ENCODE measurements around the gene PCDHAC2. TPM values are rescaled to one million over a fixed set of nuclear protein-coding genes. Genes with fewer than 3 reads are reported as not detected.
A peak's percentile ranks its signal among the peaks of the same experiment; 100 is the strongest.

PCDHAC2 gene
- total RNA-seq, 1 experiment from 2014 or later = 3.4 TPM

DNA sequence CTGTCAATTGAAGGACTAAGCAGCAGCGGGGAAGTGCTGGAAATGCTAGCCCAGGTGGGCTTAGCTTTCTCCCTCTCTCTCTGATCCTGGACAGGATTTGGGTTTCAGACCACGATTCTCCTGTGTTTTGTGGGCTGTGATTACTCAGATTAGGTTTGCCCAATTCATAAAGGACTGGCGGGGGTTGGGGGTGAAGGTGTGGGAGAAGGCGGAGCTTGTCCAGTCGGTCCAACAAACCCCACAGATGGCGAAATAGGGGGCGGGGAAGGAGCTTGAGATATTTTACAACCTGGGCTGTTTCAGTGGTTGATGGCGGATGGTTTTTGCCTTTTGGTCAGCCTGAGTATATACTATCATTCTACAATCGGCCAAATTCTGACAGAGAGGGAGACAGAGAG lies 35.2 kb downstream of the PCDHAC2 start:
- Histone ChIP-seq H3K27ac (peak overlapping the region; percentile 43), H3K9me2 (ENCODE audit: insufficient read depth) (no peaks in the 10 kb centered on the region; the same call in 1 of the 2 replicates), H3K4me2 (peak overlapping the region; percentile 48), H3K27me3 (ENCODE audit: insufficient read depth, low read depth) (no peaks in the 10 kb centered on the region), H3K79me2 (ENCODE audit: low read depth) (no peaks in the 10 kb centered on the region), H3F3A (ENCODE audit: insufficient read depth, low read depth) (peaks cover 9% of the 10 kb centered on the region; the same call in 1 of the 2 replicates), H3K9me3 (ENCODE audit: insufficient read depth, low read depth) (no peaks in the 10 kb centered on the region), H2AFZ (peak overlapping the region; percentile 46), H3K36me3 (ENCODE audit: low read depth) (no peaks in the 10 kb centered on the region), H4K20me1 (ENCODE audit: insufficient read depth) (no peaks in the 10 kb centered on the region), H3K4me3 (peak overlapping the region; percentile 41; the same call in 1 of the 2 replicates), H3K4me1 (replicated peaks; ENCODE audit: insufficient read depth) (peaks cover 16% of the 10 kb centered on the region; the same call in 1 of the 2 replicates)
- POLR2A ChIA-PET (ENCODE audit: unreplicated experiment) = interaction anchor here (0.6 to 0.7 kb wide), 2 partner anchors 28 to 412 kb away, joined by 3 to 11 read pairs; no protein-coding TSS in a partner anchor
- DNase-seq = peak; percentile 41 to 67
- intact Hi-C loops (cut with micrococcal nuclease; ENCODE audit: unreplicated experiment) = no loop called here
- CTCF ChIA-PET = no interaction called here
- TF ChIP-seq EZH2 (IDR thresholded peaks at IDR 0.05; ENCODE audit: low read depth) = no peak
- TF ChIP-seq, protein P1, sequence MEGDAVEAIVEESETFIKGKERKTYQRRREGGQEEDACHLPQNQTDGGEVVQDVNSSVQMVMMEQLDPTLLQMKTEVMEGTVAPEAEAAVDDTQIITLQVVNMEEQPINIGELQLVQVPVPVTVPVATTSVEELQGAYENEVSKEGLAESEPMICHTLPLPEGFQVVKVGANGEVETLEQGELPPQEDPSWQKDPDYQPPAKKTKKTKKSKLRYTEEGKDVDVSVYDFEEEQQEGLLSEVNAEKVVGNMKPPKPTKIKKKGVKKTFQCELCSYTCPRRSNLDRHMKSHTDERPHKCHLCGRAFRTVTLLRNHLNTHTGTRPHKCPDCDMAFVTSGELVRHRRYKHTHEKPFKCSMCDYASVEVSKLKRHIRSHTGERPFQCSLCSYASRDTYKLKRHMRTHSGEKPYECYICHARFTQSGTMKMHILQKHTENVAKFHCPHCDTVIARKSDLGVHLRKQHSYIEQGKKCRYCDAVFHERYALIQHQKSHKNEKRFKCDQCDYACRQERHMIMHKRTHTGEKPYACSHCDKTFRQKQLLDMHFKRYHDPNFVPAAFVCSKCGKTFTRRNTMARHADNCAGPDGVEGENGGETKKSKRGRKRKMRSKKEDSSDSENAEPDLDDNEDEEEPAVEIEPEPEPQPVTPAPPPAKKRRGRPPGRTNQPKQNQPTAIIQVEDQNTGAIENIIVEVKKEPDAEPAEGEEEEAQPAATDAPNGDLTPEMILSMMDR (conservative IDR thresholded peaks at IDR 0.05) = no peak
- BruUV-seq (replicated peaks) = TSS peak; percentile 55

GRCh38 chr5:141001844-141002604 lies 35.7 kb downstream of the PCDHAC2 start:
- H2AFZ ChIP-seq = peak overlapping the region; percentile 46
- no peaks in the 10 kb centered on the region for H3K79me2 ChIP-seq (ENCODE audit: low read depth)
- peak overlapping the region; percentile 48; the same call in 1 of the 2 replicates for H3K4me2 ChIP-seq
- H3K9me2 ChIP-seq (ENCODE audit: insufficient read depth) = no peaks in the 10 kb centered on the region; the same call in 1 of the 2 replicates
- H3F3A ChIP-seq (ENCODE audit: insufficient read depth, low read depth) = peaks cover 9% of the 10 kb centered on the region; the same call in 1 of the 2 replicates
- DNase-seq = peak in 1 of 2 experiments; percentile 37
- no peaks in the 10 kb centered on the region for H4K20me1 ChIP-seq (ENCODE audit: insufficient read depth)
- ChIA-PET CTCF (no interaction called here), POLR2A (ENCODE audit: unreplicated experiment) (interaction anchor here (0.6 to 0.7 kb wide), 2 partner anchors 28 to 413 kb away, joined by 3 to 11 read pairs; no protein-coding TSS in a partner anchor)
- BruUV-seq (replicated peaks) = TSS peak; percentile 64
- intact Hi-C loops (cut with micrococcal nuclease; ENCODE audit: unreplicated experiment) = no loop called here
- no peaks in the 10 kb centered on the region for H3K9me3 ChIP-seq (ENCODE audit: insufficient read depth, low read depth)
- no peaks in the 10 kb centered on the region for H3K27me3 ChIP-seq (ENCODE audit: insufficient read depth, low read depth)
- H3K4me3 ChIP-seq = peak overlapping the region; percentile 41; the same call in 1 of the 2 replicates
- H3K36me3 ChIP-seq (ENCODE audit: low read depth) = no peaks in the 10 kb centered on the region
- no peak for TF ChIP-seq EZH2 (IDR thresholded peaks at IDR 0.05; ENCODE audit: low read depth)
- TF ChIP-seq, protein P1 (conservative IDR thresholded peaks at IDR 0.05) = no peak
- peak overlapping the region; percentile 43; the same call in 1 of the 2 replicates for H3K27ac ChIP-seq
- H3K4me1 ChIP-seq (replicated peaks; ENCODE audit: insufficient read depth) = peaks cover 16% of the 10 kb centered on the region; the same call in 1 of the 2 replicates

DNA sequence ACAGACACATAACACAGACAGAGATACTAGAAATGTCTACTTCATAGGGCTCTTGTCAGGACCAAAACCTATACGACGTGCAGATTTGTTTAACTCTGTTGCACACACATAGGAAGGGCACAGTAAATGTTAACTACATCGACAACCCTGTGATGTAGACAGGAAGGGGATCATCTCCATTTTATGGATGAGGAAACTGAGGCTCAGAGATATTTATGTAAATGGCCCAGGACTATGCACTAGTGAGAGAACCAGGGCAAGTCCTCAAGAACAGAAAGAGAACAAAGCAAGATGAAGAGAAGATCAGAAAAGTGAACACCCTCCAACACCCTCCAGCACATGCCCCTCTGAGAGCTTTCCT lies 36.3 kb downstream of the PCDHAC2 start:
- Histone ChIP-seq H3K27me3 (ENCODE audit: insufficient read depth, low read depth) (no peaks in the 10 kb centered on the region), H3K9me2 (ENCODE audit: insufficient read depth) (no peaks in the 10 kb centered on the region; the same call in 1 of the 2 replicates), H4K20me1 (ENCODE audit: insufficient read depth) (no peaks in the 10 kb centered on the region), H3K4me3 (no peak overlapping the region), H3K79me2 (ENCODE audit: low read depth) (no peaks in the 10 kb centered on the region), H3K27ac (no peak overlapping the region), H2AFZ (no peak overlapping the region), H3F3A (ENCODE audit: insufficient read depth, low read depth) (peaks cover 9% of the 10 kb centered on the region; the same call in 1 of the 2 replicates), H3K9me3 (ENCODE audit: insufficient read depth, low read depth) (no peaks in the 10 kb centered on the region), H3K4me2 (no peak overlapping the region), H3K36me3 (ENCODE audit: low read depth) (no peaks in the 10 kb centered on the region), H3K4me1 (replicated peaks; ENCODE audit: insufficient read depth) (peaks cover 16% of the 10 kb centered on the region; the same call in 1 of the 2 replicates)
- intact Hi-C loops (cut with micrococcal nuclease; ENCODE audit: unreplicated experiment) = no loop called here
- POLR2A ChIA-PET (ENCODE audit: unreplicated experiment) = no interaction called here
- no TSS peak for BruUV-seq (replicated peaks)
- CTCF ChIA-PET = no interaction called here
- no peak for DNase-seq
- no peak for TF ChIP-seq EZH2 (IDR thresholded peaks at IDR 0.05; ENCODE audit: low read depth)
- TF ChIP-seq, protein P1 (conservative IDR thresholded peaks at IDR 0.05) = no peak

All from PC-9 (cell line).